HG03354 (cell line): Measurements from ENCODE around the gene LUZP1.
A peak's percentile ranks its signal among the peaks of the same experiment; 100 is the strongest.
"Not testable (repeated sequence)": the region's sequence is repeated elsewhere in the genome, so short reads cannot be mapped to it uniquely, and the experiment has no call there.

Experiments used
- ATAC-seq: cut with Tn5 transposase; IDR thresholded peaks from one replicate; pipeline ENCODE4 v1.9.1; 2021; ENCODE audit warnings: mild to moderate bottlenecking; ENCODE audit not compliant: unreplicated experiment, poor library complexity, severe bottlenecking

LUZP1 gene

GRCh38 chr1:23168445-23169194 is at the start of gene LUZP1:
TSS of gene LUZP1 (minus strand) at chr1:23168856.
- ATAC-seq = peak; percentile 63

GRCh38 chr1:23217421-23218115 is 48.9 kb upstream of the LUZP1 start, which contains the start of gene HTR1D:
TSS of gene HTR1D (minus strand) at chr1:23217502. CDS start at chr1:23194219, 23,283 bp downstream.
- no peak for ATAC-seq

- ATAC-seq = no peak
Observed at GRCh38 chr1:23216771-23217420, 48.2 kb upstream of the LUZP1 start.

GRCh38 chr1:23215751-23216449 is 47.2 kb upstream of the LUZP1 start:
- no peak for ATAC-seq

GRCh38 chr1:23215291-23215690 is 46.6 kb upstream of the LUZP1 start:
- no peak for ATAC-seq

GRCh38 chr1:23214640-23215039 is 46.0 kb upstream of the LUZP1 start:
- ATAC-seq = no peak

- ATAC-seq = no peak
Observed at GRCh38 chr1:23211955-23212354, 43.3 kb upstream of the LUZP1 start.

GRCh38 chr1:23210963-23211362 is 42.3 kb upstream of the LUZP1 start:
- no peak for ATAC-seq

GRCh38 chr1:23210351-23210785 is 41.7 kb upstream of the LUZP1 start:
- no peak for ATAC-seq

- ATAC-seq = no peak
Observed at GRCh38 chr1:23209770-23210169, 41.1 kb upstream of the LUZP1 start.

- no peak for ATAC-seq
Observed at GRCh38 chr1:23208527-23208926, 39.9 kb upstream of the LUZP1 start.

- ATAC-seq = not testable (repeated sequence)
Observed at GRCh38 chr1:23207733-23208132, 39.1 kb upstream of the LUZP1 start.

GRCh38 chr1:23202263-23202749 is 33.6 kb upstream of the LUZP1 start:
- no peak for ATAC-seq

- no peak for ATAC-seq
Observed at GRCh38 chr1:23200883-23201282, 32.2 kb upstream of the LUZP1 start.

GRCh38 chr1:23198373-23198772 is 29.7 kb upstream of the LUZP1 start:
- ATAC-seq = no peak

- no peak for ATAC-seq
Observed at GRCh38 chr1:23196627-23197328, 28.1 kb upstream of the LUZP1 start.

GRCh38 chr1:23194119-23194984 is 25.7 kb upstream of the LUZP1 start:
- ATAC-seq = no peak

GRCh38 chr1:23193391-23194118 is 24.9 kb upstream of the LUZP1 start:
- no peak for ATAC-seq
